NK-92 treated with Interleukin-12 subunit alpha and Interleukin-12 subunit beta, amount 100 ng/mL, for 24 hours (cell line): ENCODE results near the gene OBI1.

ENCODE experiments used
- DNase-seq: peaks from one replicate; lab custom pipeline; 2025; lab: John Stamatoyannopoulos, UW

The OBI1 gene

GRCh38 chr13:78603240-78603957, 55.6 kb downstream of the OBI1 start, which contains the start of gene POU4F1:
Gene POU4F1 (minus strand): TSS chr13:78603552. CDS start chr13:78603326, 226 bp downstream.
- no peak for DNase-seq

- DNase-seq = no peak
Observed at GRCh38 chr13:78602561-78603239, 56.3 kb downstream of the OBI1 start.

GRCh38 chr13:78601874-78602560, 56.9 kb downstream of the OBI1 start:
- no peak for DNase-seq

GRCh38 chr13:78601124-78601873, 57.7 kb downstream of the OBI1 start:
- no peak for DNase-seq

- DNase-seq = no peak
Observed at GRCh38 chr13:78600280-78600883, 58.6 kb downstream of the OBI1 start.

- no peak for DNase-seq
Observed at GRCh38 chr13:78599645-78600279, 59.2 kb downstream of the OBI1 start.

- no peak for DNase-seq
Observed at GRCh38 chr13:78598966-78599644, 59.9 kb downstream of the OBI1 start.

GRCh38 chr13:78598116-78598781, 60.7 kb downstream of the OBI1 start:
- no peak for DNase-seq

GRCh38 chr13:78597602-78597932, 61.4 kb downstream of the OBI1 start:
- no peak for DNase-seq

GRCh38 chr13:78596736-78597601, 62.0 kb downstream of the OBI1 start:
- DNase-seq = no peak

GRCh38 chr13:78596399-78596735, 62.6 kb downstream of the OBI1 start:
- DNase-seq = no peak

- DNase-seq = no peak
Observed at GRCh38 chr13:78595495-78596398, 63.2 kb downstream of the OBI1 start.

GRCh38 chr13:78594456-78594975, 64.4 kb downstream of the OBI1 start:
- no peak for DNase-seq

- no peak for DNase-seq
Observed at GRCh38 chr13:78593652-78594455, 65.1 kb downstream of the OBI1 start.

GRCh38 chr13:78593129-78593528, 65.8 kb downstream of the OBI1 start:
- no peak for DNase-seq

- DNase-seq = no peak
Observed at GRCh38 chr13:78592584-78592983, 66.4 kb downstream of the OBI1 start.

- no peak for DNase-seq
Observed at GRCh38 chr13:78589206-78589605, 69.7 kb downstream of the OBI1 start.
